Measurements from ENCODE around the gene COPS6.
"Not testable (repeated sequence)": the region's sequence is repeated elsewhere in the genome, so short reads cannot be mapped to it uniquely, and the experiment has no call there.

The COPS6 gene

DNA sequence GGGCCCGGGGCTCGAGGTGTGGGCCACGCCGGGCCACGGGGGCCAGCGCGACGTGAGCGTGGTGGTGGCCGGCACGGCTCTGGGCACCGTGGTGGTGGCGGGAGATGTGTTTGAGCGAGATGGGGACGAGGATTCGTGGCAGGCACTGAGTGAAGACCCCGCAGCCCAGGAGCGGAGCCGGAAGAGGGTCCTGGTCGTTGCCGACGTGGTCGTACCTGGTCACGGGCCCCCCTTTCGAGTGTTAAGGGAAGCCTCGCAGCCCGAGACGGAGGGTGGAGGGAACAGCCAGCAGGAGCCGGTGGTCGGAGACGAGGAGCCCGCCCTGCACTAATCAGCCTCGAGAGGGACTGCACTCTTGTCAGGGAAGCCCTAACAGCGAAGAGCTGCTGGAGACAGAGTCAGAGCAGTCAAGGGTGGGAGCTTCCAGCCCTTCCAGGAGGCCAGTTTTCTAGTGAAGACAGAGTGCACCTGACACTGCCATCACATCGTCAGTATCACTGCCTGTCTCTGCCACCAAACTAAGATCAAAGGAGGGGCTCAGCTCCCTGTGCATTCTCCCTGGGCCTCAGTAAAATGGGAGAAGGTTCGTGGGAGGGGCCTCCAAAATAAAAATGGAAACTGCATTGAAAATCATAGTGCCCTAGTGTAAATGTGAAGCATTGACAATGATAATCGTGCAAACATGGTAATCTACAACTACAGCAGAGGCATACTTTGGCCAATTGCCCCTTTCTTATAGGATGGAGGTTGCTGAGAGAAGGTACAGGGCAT is 39.3 kb downstream of the COPS6 start:
- no peak for DNase-seq

DNA sequence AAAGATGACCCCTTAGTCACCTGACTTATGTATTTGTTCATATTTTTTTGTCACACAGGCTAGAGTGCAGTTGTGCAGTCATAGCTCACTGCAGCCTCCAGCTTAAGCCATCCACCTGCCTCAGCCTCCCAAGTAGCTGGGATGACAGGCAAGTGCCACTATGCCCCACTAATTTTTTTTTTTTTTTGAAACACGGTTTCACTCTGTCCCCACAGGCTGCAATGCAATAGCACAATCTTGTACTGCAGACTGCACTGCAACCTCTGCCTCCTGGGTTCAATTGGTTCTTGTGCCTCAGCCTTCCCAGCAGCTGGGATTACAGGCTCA is 39.8 kb downstream of the COPS6 start:
- no peak for DNase-seq

DNA sequence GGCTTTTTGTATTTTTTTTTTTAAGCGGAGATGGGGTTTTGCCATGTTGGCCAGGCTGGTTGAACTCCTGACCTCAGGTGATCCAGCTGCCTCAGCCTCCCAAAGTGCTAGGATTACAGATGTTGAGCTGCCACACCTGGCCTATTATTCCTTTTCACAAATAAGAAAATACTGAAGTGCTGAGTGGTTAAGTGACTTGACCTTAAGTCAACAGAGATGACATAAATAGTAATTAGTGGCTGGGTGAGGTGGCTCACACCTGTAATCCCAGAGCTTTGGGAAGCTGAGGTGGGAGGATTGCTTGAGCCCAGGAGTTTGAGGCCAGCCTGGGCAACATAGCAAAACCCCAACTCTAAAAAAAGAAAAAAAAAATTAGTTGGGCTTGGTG is 41.4 kb downstream of the COPS6 start:
- not testable (repeated sequence) for DNase-seq

DNA sequence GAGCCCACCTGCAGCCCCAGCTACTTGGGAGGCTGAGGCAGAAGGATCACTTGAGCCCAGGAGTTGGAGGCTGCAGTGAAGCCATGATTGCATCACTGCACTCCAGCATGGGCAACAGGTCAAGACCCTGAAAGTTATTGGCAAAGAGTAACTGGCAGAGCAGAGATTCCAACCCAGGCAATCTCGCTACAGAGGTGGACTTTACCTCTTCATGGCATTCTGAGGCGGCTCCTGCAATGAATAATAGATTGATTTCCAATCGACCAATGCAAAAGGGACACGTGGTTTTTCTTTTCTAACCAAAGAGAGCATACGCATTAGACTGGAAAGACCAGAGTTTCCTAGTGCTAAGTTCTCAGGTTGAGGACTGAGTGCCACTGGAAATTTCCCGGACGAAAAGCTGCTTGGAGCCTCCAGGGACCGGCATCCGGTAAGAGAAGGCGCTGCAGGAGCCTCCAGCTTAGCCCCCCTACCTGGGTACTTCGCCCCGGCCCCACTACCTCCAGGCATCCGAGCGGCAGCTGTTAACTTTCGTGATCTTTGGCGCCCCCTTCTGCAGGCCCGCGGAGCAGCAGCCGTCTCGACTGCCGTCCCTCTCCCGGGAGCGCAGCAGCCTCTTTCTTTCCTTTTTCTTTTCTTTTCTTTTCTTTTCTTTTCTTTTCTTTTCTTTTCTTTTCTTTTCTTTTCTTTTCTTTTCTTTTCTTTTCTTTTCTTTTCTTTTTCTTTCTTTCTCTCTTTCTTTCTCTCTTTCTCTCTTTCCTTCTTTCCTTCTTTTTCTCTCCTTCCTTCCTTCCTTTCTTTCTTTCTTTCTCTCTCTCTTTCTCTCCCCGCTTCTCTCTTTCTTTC is 42.1 kb downstream of the COPS6 start:
- peak; percentile 71 for DNase-seq

DNA sequence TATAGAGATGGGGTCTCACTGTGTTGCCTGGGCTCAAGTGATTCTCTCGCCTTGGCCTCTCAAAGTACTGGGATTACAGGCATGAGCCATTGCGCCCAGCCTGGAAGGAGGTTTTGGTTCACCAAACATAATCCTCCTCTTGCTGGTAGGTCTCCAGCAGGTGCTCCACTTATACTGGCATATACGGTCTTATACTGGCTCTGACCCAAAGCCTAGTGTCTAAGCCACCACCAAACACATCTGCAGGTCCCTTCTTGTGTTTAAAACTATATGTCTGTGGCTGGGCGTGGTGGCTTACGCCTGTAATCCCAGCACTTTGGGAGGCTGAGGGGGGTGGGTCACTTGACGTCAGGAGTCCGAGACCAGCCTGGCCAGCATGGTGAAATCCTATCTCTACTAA is 43.4 kb downstream of the COPS6 start:
- no peak for DNase-seq

DNA sequence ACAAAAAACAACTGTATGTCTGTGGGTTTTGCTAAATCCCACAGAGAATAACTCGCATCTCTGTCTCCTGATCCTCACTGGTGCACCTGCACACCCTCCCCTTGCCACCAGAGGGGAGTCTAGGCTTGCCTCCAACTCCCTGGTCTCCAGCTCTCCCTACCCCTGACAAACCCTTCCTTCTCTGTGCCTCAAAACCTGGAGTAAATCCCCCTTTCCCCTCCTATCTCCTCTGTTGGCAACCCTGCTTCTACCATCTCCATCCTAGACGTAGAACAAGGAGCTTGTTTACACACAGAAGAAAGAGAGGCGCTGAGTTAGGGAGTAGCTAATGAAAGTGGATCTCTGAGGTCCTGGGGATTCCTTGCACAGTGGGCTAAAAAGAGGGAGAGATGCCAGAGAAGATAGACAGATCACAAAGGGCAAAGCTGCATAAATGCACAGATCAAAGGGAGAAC is 44.0 kb downstream of the COPS6 start:
- peak; percentile 37 for DNase-seq

DNA sequence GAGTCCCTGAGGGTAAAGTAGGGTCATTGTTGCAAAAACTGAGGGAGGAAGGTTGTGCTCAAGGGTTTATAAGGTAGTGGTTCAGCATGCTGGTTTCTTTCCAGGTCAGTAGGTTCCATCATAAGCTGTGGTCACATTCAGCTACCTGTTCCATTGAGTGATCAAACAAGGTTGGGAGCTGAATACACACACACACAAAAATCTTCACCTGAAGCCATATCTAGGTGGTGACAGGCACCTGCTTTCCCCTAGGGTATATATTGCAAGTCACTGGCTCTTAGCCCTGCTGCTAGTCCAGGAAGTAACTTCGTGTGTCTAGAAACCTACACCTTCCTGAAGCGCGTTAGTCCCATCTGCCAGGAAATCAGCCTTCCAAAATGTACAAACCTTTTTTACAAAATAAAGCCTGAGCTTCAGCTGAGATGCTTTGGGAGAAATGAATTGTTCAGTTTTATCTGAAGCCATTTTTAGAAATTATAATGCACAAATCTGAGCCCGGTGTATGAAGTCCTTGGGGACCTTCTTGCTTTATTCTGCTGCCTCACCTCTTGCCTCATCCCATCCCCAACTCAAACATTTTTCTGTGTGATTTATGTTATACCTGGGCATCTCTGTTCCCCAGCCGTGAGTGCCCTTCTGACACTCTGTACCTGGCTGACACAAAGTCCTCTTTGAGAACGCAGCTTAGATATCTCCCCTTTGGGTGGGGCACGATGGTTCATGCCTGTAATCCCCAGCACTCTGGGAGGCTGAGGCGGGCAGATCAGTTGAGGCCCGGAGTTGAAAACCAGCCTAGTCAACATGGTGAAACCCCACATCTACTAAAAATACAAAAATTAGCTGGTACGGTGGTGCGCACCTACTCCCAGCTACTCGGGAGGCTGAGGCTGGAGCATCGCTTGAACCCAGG is 49.3 kb downstream of the COPS6 start:
- no peak for DNase-seq

DNA sequence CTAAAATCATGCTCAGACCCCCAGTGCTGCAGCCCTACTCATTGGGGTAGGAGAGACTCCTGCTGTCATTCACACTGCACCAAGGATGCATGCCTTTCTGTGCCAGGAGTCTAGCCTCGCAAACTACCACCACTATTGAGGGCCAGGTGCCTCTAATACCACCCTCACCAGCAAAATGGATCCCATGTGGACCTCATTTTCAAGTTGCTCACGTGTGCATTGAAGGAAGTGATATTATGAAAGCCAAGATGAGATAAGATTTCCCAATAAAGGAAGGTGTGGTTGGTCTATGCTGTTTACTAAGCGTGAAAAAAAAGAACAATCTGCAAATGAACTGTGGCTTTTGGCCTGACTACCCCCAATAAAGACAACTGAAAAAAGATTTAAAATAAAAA is 52.8 kb downstream of the COPS6 start:
- no peak for DNase-seq

All from midbrain (tissue), 1 donor.